Subcutaneous abdominal adipose tissue (tissue), 5 donors: ENCODE data around the gene NIPAL3.
A peak's percentile ranks its signal among the peaks of the same experiment; 100 is the strongest.

Source experiments
- H3K27ac ChIP-seq: one replicate; pipeline ENCODE4 v1.7.0; 2013; ENCODE audit warnings: low read depth, mild to moderate bottlenecking, inconsistent platforms, low read length, moderate library complexity
- H3K27me3 ChIP-seq, 5 donors: one replicate each; pipeline ENCODE4 v1.7.0; 2013; ENCODE audit warnings: low read length in 5 of 5, inconsistent platforms in 1 of 5; ENCODE audit not compliant: control insufficient read depth in 5 of 5, insufficient read depth in 4 of 5
- H3K36me3 ChIP-seq, 5 donors: one replicate each; pipeline ENCODE4 v1.7.0; 2013; ENCODE audit warnings: low read length in 5 of 5; ENCODE audit not compliant: control insufficient read depth in 5 of 5, insufficient read depth in 5 of 5
- H3K4me1 ChIP-seq, 5 donors: one replicate each; pipeline ENCODE4 v1.7.0; 2013; ENCODE audit warnings: low read length in 5 of 5, mild to moderate bottlenecking in 3 of 5, moderate library complexity in 1 of 5; ENCODE audit not compliant: control insufficient read depth in 5 of 5, insufficient read depth in 5 of 5
- H3K4me3 ChIP-seq, 5 donors: one replicate each; pipeline ENCODE4 v1.7.0; 2013; ENCODE audit warnings: low read length in 5 of 5, low read depth in 1 of 5
- H3K9ac ChIP-seq, 5 donors: one replicate each; pipeline ENCODE4 v1.7.0; 2013; ENCODE audit warnings: low read length in 5 of 5, mild to moderate bottlenecking in 4 of 5, moderate library complexity in 3 of 5
- H3K9me3 ChIP-seq, 5 donors: one replicate each; pipeline ENCODE4 v1.7.0; 2013; ENCODE audit warnings: low read length in 5 of 5; ENCODE audit not compliant: control insufficient read depth in 5 of 5
- donor health status: healthy.
- donor health status: healthy.
- donor health status: healthy.
- donor health status: healthy.
- donor health status: healthy.

The NIPAL3 gene

GRCh38 chr1:24409535-24409934 lies 6.1 kb upstream of the NIPAL3 start:
- H3K9me3 ChIP-seq = peaks cover 0 to 6% (median 0%) of the 10 kb centered on the region in 5 donors
- peaks cover 0 to 12% (median 10%) of the 10 kb centered on the region in 5 donors for H3K4me1 ChIP-seq
- H3K27ac ChIP-seq = no peak overlapping the region
- no peak overlapping the region for H3K9ac ChIP-seq
- no peak overlapping the region for H3K4me3 ChIP-seq
- H3K27me3 ChIP-seq = no peaks in the 10 kb centered on the region
- H3K36me3 ChIP-seq = no peaks in the 10 kb centered on the region

DNA sequence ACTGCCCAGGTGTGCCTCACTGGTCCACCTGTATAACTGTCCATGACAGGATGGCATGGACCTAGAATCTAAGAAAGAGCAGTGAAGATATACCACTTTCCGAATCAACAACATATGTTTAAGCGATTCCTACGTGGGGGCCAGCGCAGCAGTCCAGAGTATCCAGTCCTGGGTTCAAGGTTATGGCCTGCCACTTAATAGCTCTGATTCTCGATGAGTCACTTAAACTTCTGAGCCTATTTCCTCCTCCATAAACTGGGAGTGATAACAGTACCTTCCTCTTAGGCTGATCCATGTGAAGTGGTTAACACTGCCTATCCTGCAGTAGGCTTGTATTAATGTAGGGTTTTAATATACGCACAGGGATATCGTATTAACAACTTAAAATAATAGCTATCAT lies 4.9 kb upstream of the NIPAL3 start:
- no peak overlapping the region for H3K27ac ChIP-seq
- no peak overlapping the region for H3K4me3 ChIP-seq
- peaks cover 0 to 6% (median 0%) of the 10 kb centered on the region in 5 donors for H3K9me3 ChIP-seq
- H3K9ac ChIP-seq = no peak overlapping the region
- no peaks in the 10 kb centered on the region for H3K36me3 ChIP-seq
- no peaks in the 10 kb centered on the region for H3K27me3 ChIP-seq
- H3K4me1 ChIP-seq = peaks cover 0 to 22% (median 18%) of the 10 kb centered on the region in 5 donors

- H3K27me3 ChIP-seq = no peaks in the 10 kb centered on the region
- H3K27ac ChIP-seq = no peak overlapping the region
- peaks cover 0 to 6% (median 0%) of the 10 kb centered on the region in 5 donors for H3K9me3 ChIP-seq
- no peak overlapping the region for H3K4me3 ChIP-seq
- no peak overlapping the region for H3K9ac ChIP-seq
- no peaks in the 10 kb centered on the region for H3K36me3 ChIP-seq
- H3K4me1 ChIP-seq = peaks cover 3 to 32% (median 31%) of the 10 kb centered on the region in 5 donors
Measured at GRCh38 chr1:24411963-24412362, 3.6 kb upstream of the NIPAL3 start.

GRCh38 chr1:24412408-24412807 lies 3.2 kb upstream of the NIPAL3 start:
- peaks cover 0 to 6% (median 0%) of the 10 kb centered on the region in 5 donors for H3K9me3 ChIP-seq
- peak overlapping the region in 1 of 5 donors; percentile 73 for H3K4me3 ChIP-seq
- no peak overlapping the region for H3K9ac ChIP-seq
- peaks cover 3 to 35% (median 32%) of the 10 kb centered on the region in 5 donors for H3K4me1 ChIP-seq
- no peaks in the 10 kb centered on the region for H3K36me3 ChIP-seq
- H3K27me3 ChIP-seq = no peaks in the 10 kb centered on the region
- H3K27ac ChIP-seq = no peak overlapping the region

DNA sequence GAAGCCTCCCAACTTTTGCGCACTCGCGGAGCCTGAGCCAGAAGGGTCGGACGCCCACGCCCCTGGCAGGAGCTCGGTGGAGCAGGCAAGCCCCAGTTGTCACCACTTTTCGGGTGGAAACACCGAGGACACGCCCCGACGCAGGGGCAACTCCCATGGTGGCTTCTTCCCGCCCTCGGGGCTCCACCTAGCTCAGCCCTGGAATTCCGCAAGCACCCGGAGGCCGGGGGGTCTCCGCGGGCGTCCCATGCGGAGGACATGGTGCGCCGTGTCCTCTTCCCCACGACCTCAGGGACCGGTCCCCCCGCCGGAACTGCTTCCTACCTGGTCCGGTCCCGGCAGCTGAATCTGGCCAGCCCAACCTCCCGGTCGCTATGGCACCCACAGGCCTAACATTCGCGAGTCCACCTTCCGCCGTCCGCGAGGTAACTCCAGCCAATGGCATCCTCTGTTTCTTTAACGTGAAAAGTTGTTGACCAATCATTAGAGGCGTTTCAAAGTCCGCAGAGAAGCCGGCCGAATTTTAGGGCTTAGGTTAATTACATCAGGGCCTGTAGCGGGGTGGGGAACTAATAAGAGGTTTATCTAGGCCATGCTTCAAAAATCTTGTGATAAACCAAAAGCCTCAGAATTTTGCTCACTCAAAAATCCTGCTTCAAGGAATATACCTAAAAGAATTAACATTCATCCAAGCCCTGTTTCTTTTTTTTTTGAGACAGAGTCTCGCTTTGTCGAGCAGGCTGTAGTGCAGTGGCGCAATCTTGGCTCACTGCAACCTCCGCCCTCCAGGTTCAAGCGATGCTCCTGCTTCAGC lies 2.0 kb upstream of the NIPAL3 start, which contains the start of gene STPG1:
Gene STPG1, minus strand, starts transcription at position 433 of the 814 bp plus-strand sequence. CDS start 12,394 bp downstream, outside the sequence.
- peak within 1 kb of the TSS; percentile 60 for H3K27ac ChIP-seq
- H3K9me3 ChIP-seq = no peaks in the 10 kb centered on the region
- H3K9ac ChIP-seq = peak within 1 kb of the TSS; percentile 56 to 94 (median 86)
- peaks cover 4 to 35% (median 32%) of the 10 kb centered on the region in 5 donors for H3K4me1 ChIP-seq
- H3K36me3 ChIP-seq = no peaks in the 10 kb centered on the region
- no peaks in the 10 kb centered on the region for H3K27me3 ChIP-seq
- peak within 1 kb of the TSS; percentile 73 to 87 (median 82) for H3K4me3 ChIP-seq

DNA sequence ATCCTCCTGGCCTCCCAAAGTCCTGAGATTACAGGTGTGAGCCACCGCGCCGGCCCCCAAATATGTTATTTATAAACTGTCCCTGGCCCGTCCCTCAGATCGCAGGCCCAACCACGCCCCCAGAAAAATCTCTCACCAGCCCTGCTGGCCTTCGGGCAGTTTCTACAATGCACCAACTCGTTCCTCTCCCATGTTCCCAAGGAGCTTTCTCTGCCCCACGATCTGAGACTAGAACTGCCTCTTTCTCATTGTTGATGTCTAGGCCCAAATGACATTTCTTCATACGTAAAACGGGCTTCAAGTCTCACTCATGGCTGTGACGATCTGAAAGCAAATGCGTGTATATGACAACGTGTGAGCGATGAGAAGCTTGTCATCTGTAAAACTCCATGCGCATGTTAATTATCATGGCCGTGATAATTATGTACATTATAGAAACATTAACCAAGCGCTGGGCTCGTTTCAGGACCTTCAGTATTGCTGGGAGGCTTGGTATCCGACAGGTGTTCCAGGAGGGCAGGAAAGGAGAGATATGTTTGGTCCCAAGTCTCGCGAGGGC lies 748 bp upstream of the NIPAL3 start:
- no peaks in the 10 kb centered on the region for H3K9me3 ChIP-seq
- H3K36me3 ChIP-seq = no peaks in the 10 kb centered on the region
- H3K9ac ChIP-seq = no peak overlapping the region
- peaks cover 4 to 42% (median 32%) of the 10 kb centered on the region in 5 donors for H3K4me1 ChIP-seq
- H3K27me3 ChIP-seq = no peaks in the 10 kb centered on the region
- no peak overlapping the region for H3K27ac ChIP-seq
- H3K4me3 ChIP-seq = peak overlapping the region; percentile 45 to 95 (median 84)

DNA sequence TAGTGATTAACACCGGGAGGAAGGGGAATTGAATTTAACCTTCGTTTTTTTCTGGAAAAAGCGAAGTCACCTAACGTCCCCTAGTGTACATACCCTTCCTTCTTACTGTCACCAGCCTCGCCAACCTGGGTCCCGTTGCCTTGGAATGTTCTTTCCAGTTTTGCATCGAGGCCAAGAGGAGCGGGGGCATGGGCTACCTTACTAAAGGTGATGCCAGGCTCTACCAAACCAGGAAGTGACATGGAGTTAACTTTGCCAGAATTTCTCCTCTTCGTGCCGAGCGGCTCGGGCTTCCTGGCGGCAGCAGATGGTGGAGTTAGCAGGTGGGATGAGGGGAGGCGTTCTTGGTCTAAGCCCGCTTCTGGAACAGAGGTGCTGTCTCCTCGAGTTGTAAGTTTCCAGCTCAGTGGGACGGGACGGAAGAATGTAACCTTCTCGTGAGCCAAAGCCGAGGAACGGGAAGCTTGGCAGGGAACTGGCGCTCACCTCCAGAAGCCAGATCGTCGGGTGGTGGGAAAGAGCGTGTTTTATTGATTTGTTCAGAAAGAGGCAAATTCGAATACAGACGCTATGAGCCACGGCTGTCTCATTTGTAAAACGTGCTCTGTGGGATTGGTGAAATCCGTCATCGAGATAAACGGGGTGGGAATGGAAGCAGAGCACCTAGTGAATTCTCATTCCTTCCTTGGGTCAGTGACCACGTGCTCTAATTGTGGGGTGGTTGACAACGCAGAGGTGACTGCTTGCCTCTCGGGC lies 486 bp downstream of the NIPAL3 start:
- H3K4me3 ChIP-seq = peak overlapping the region; percentile 81 to 96 (median 87)
- H3K27ac ChIP-seq = peak overlapping the region; percentile 23
- peak overlapping the region; percentile 19 to 74 (median 60) for H3K9ac ChIP-seq
- H3K9me3 ChIP-seq = no peaks in the 10 kb centered on the region
- no peaks in the 10 kb centered on the region for H3K27me3 ChIP-seq
- peaks cover 4 to 42% (median 32%) of the 10 kb centered on the region in 5 donors for H3K4me1 ChIP-seq
- H3K36me3 ChIP-seq = no peaks in the 10 kb centered on the region

DNA sequence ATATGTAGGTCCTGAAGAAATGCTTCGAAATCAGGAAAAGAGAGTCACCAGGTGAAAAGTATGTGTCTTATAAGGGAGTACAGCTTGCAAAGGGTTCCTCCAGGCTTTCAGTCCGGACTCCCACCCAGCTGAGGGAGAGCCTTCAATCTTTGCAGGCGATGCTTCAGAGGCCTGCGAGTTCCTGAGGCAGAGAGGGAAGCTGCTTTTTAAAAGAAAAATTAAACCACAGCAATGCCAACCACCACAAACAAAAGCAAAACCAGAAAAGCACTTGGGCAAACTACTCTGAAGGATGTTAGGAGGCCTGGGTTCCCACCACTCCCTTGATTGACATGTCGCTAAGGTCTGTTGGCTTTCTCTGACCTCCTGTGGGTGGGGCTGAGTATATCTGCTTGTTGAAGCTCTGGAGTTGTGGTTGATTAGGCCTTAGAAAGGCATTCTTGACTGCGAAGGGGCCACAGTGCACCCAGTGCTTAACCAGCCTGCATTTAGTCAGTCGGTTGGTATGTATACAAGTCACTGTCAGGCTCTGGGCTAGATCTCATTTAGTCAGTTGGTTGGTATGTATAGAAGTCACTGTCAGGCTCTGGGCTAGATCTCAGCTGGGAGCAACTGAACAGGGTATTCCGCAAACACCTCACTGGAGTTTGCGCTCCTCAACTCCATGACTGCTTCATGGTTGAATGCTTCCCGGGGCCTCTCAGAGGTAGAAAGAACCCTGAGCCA lies 1.2 kb downstream of the NIPAL3 start:
- peak overlapping the region in 3 of 5 donors; percentile 47 to 74 (median 70) for H3K9ac ChIP-seq
- H3K27ac ChIP-seq = no peak overlapping the region
- peaks cover 0 to 5% (median 3%) of the 10 kb centered on the region in 5 donors for H3K36me3 ChIP-seq
- H3K4me3 ChIP-seq = peak overlapping the region; percentile 81 to 96 (median 87)
- peaks cover 4 to 42% (median 32%) of the 10 kb centered on the region in 5 donors for H3K4me1 ChIP-seq
- H3K9me3 ChIP-seq = no peaks in the 10 kb centered on the region
- no peaks in the 10 kb centered on the region for H3K27me3 ChIP-seq

DNA sequence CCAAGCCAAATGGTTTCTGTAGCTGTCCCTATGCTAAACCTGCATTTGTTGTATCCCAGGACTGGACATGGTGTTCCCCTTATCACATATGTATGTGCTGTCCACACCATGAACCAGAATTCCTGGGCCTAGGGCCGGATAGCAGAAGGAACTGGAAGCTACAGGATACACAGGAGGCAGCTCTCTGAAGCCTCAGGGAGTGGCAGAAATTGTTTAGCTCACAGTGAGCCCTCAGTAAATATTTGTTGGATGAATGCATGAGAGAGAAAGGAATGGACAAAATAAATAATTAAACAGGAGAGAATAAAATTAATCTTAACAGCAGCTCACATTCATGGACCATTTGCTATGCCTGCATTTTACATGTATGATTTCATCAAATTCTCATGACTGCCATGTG lies 2.1 kb downstream of the NIPAL3 start:
- Histone ChIP-seq H3K4me1 (peaks cover 4 to 36% (median 29%) of the 10 kb centered on the region in 5 donors), H3K9ac (no peak overlapping the region), H3K27ac (no peak overlapping the region)

More for the DNA sequence above, 2.1 kb downstream of the NIPAL3 start:
- no peaks in the 10 kb centered on the region for H3K27me3 ChIP-seq
- peaks cover 0 to 11% (median 5%) of the 10 kb centered on the region in 5 donors for H3K36me3 ChIP-seq
- no peaks in the 10 kb centered on the region for H3K9me3 ChIP-seq
- H3K4me3 ChIP-seq = no peak overlapping the region
